ENCODE measurements around the gene PLA2G15. TPM values are rescaled to one million over a fixed set of nuclear protein-coding genes. Genes with fewer than 3 reads are reported as not detected.

The PLA2G15 gene
- total RNA-seq, 1 experiment from 2014 or later = 16.9 TPM

GRCh38 chr16:68217506-68217905 is 27.7 kb upstream of the PLA2G15 start:
- no peaks in the 10 kb centered on the region for H3K4me1 Mint-ChIP-seq (ENCODE audit: low read depth, unreplicated experiment)

GRCh38 chr16:68219725-68220351 is 25.3 kb upstream of the PLA2G15 start:
- H3K36me3 Mint-ChIP-seq (ENCODE audit: insufficient read depth, unreplicated experiment) = peaks cover 9% of the 10 kb centered on the region
- CTCF ChIA-PET = no interaction called here

More at GRCh38 chr16:68217506-68217905, 27.7 kb upstream of the PLA2G15 start:
- Mint-ChIP-seq H3K36me3 (ENCODE audit: insufficient read depth, unreplicated experiment) (peaks cover 8% of the 10 kb centered on the region), H3K27ac (ENCODE audit: unreplicated experiment) (no peak overlapping the region), H3K27me3 (ENCODE audit: unreplicated experiment) (no peaks in the 10 kb centered on the region), H3K9me3 (ENCODE audit: low read depth, unreplicated experiment) (no peaks in the 10 kb centered on the region), H3K4me3 (ENCODE audit: low read depth, unreplicated experiment) (no peak overlapping the region)
- DNase-seq = no peak
- TF ChIP-seq CTCF (IDR thresholded peaks at IDR 0.05; ENCODE audit: unreplicated experiment) = no peak
- CTCF ChIA-PET = interaction anchor here (0.6 kb wide), 1 partner anchor 1425 kb away, joined by 5 read pairs; no protein-coding TSS in a partner anchor
- BruUV-seq (replicated peaks) = no TSS peak
- intact Hi-C loops (cut with micrococcal nuclease; ENCODE audit: unreplicated experiment) = no loop called here

GRCh38 chr16:68223072-68223471 is 22.1 kb upstream of the PLA2G15 start:
- TF ChIP-seq CTCF (IDR thresholded peaks at IDR 0.05; ENCODE audit: unreplicated experiment) = no peak
- intact Hi-C loops (cut with micrococcal nuclease; ENCODE audit: unreplicated experiment) = loop anchor here (10.0 kb wide), 1 partner anchor 228 kb away; the partner anchor contains the start of gene DPEP2
- no peaks in the 10 kb centered on the region for H3K27me3 Mint-ChIP-seq (ENCODE audit: unreplicated experiment)
- H3K4me1 Mint-ChIP-seq (ENCODE audit: low read depth, unreplicated experiment) = peaks cover 7% of the 10 kb centered on the region
- peaks cover 22% of the 10 kb centered on the region for H3K36me3 Mint-ChIP-seq (ENCODE audit: insufficient read depth, unreplicated experiment)
- H3K27ac Mint-ChIP-seq (ENCODE audit: unreplicated experiment) = no peak overlapping the region
- no peak for DNase-seq
- no peak overlapping the region for H3K4me3 Mint-ChIP-seq (ENCODE audit: low read depth, unreplicated experiment)
- H3K9me3 Mint-ChIP-seq (ENCODE audit: low read depth, unreplicated experiment) = no peaks in the 10 kb centered on the region
- no TSS peak for BruUV-seq (replicated peaks)
- CTCF ChIA-PET = no interaction called here

More at GRCh38 chr16:68219725-68220351, 25.3 kb upstream of the PLA2G15 start:
- no peak overlapping the region for H3K4me3 Mint-ChIP-seq (ENCODE audit: low read depth, unreplicated experiment)
- no peak for DNase-seq
- H3K4me1 Mint-ChIP-seq (ENCODE audit: low read depth, unreplicated experiment) = no peaks in the 10 kb centered on the region
- intact Hi-C loops (cut with micrococcal nuclease; ENCODE audit: unreplicated experiment) = loop anchor here (10.0 kb wide), 1 partner anchor 225 kb away; the partner anchor contains the start of gene DPEP2
- BruUV-seq (replicated peaks) = no TSS peak
- no peak for TF ChIP-seq CTCF (IDR thresholded peaks at IDR 0.05; ENCODE audit: unreplicated experiment)
- no peak overlapping the region for H3K27ac Mint-ChIP-seq (ENCODE audit: unreplicated experiment)
- H3K27me3 Mint-ChIP-seq (ENCODE audit: unreplicated experiment) = no peaks in the 10 kb centered on the region
- no peaks in the 10 kb centered on the region for H3K9me3 Mint-ChIP-seq (ENCODE audit: low read depth, unreplicated experiment)

- no peak for DNase-seq
- TF ChIP-seq CTCF (IDR thresholded peaks at IDR 0.05; ENCODE audit: unreplicated experiment) = no peak
- H3K36me3 Mint-ChIP-seq (ENCODE audit: insufficient read depth, unreplicated experiment) = peaks cover 42% of the 10 kb centered on the region
- H3K27me3 Mint-ChIP-seq (ENCODE audit: unreplicated experiment) = no peaks in the 10 kb centered on the region
- H3K4me1 Mint-ChIP-seq (ENCODE audit: low read depth, unreplicated experiment) = peaks cover 8% of the 10 kb centered on the region
- BruUV-seq (replicated peaks) = no TSS peak
- intact Hi-C loops (cut with micrococcal nuclease; ENCODE audit: unreplicated experiment) = loop anchor here (10.0 kb wide), 1 partner anchor 231 kb away; the partner anchor contains the start of gene DPEP2
- CTCF ChIA-PET = no interaction called here
- H3K9me3 Mint-ChIP-seq (ENCODE audit: low read depth, unreplicated experiment) = no peaks in the 10 kb centered on the region
- H3K4me3 Mint-ChIP-seq (ENCODE audit: low read depth, unreplicated experiment) = no peak overlapping the region
- H3K27ac Mint-ChIP-seq (ENCODE audit: unreplicated experiment) = no peak overlapping the region
Observed at GRCh38 chr16:68226116-68226515, 19.1 kb upstream of the PLA2G15 start.
